TTC549 (cell line): ENCODE measurements around the gene ZFR2.
"Not testable (repeated sequence)": the region's sequence is repeated elsewhere in the genome, so short reads cannot be mapped to it uniquely, and the experiment has no call there.

Source experiments
- FAIRE-seq: peaks from 2 replicates; lab custom pipeline; 2012; peaks lifted over from hg19 to GRCh38; lab: Jason Lieb, UNC

ZFR2 gene

GRCh38 chr19:3770136-3770999 lies 98.5 kb downstream of the ZFR2 start:
- no peak for FAIRE-seq

GRCh38 chr19:3769494-3769893 lies 99.3 kb downstream of the ZFR2 start:
- no peak for FAIRE-seq

GRCh38 chr19:3768748-3769099 lies 100.1 kb downstream of the ZFR2 start:
- no peak for FAIRE-seq

- FAIRE-seq: no peak
Observed at GRCh38 chr19:3768015-3768747, 100.7 kb downstream of the ZFR2 start.

- FAIRE-seq: no peak
Observed at GRCh38 chr19:3767050-3767449, 101.8 kb downstream of the ZFR2 start.

- no peak for FAIRE-seq
Observed at GRCh38 chr19:3766520-3766919, 102.3 kb downstream of the ZFR2 start.

- not testable (repeated sequence) for FAIRE-seq
Observed at GRCh38 chr19:3765757-3766156, 103.1 kb downstream of the ZFR2 start.

- no peak for FAIRE-seq
Observed at GRCh38 chr19:3765121-3765520, 103.7 kb downstream of the ZFR2 start.

- peak; percentile 80 for FAIRE-seq
Observed at GRCh38 chr19:3762501-3763459, 106.1 kb downstream of the ZFR2 start, which contains the start of gene MRPL54. TSS of gene MRPL54 (plus strand) at chr19:3762682. CDS start at chr19:3762701, 19 bp downstream.

- FAIRE-seq: no peak
Observed at GRCh38 chr19:3762130-3762473, 106.7 kb downstream of the ZFR2 start.

GRCh38 chr19:3761382-3762129 lies 107.3 kb downstream of the ZFR2 start, which contains the start of gene APBA3:
TSS of gene APBA3 (minus strand) at chr19:3761692. CDS start at chr19:3760264, 1,428 bp downstream.
- no peak for FAIRE-seq

- FAIRE-seq: no peak
Observed at GRCh38 chr19:3760871-3761361, 107.9 kb downstream of the ZFR2 start.

- no peak for FAIRE-seq
Observed at GRCh38 chr19:3759482-3760254, 109.2 kb downstream of the ZFR2 start.

GRCh38 chr19:3758297-3758696 lies 110.5 kb downstream of the ZFR2 start:
- FAIRE-seq: not testable (repeated sequence)

GRCh38 chr19:3757705-3758104 lies 111.1 kb downstream of the ZFR2 start:
- FAIRE-seq: not testable (repeated sequence)
